GM18508 (cell line): ENCODE results near the gene ERVW-1.

Source experiments
- ATAC-seq: cut with Tn5 transposase; IDR thresholded peaks from one replicate; pipeline ENCODE4 v1.9.1; 2021; ENCODE audit warnings: moderate number of reproducible peaks; ENCODE audit not compliant: insufficient read depth, unreplicated experiment

ERVW-1 gene

GRCh38 chr7:92432299-92432946 is 45.3 kb downstream of the ERVW-1 start:
- no peak for ATAC-seq

GRCh38 chr7:92427193-92427592 is 50.6 kb downstream of the ERVW-1 start:
- ATAC-seq = no peak

- ATAC-seq = no peak
Observed at GRCh38 chr7:92425311-92425947, 52.3 kb downstream of the ERVW-1 start.

GRCh38 chr7:92423710-92424131 is 54.0 kb downstream of the ERVW-1 start:
- no peak for ATAC-seq

- no peak for ATAC-seq
Observed at GRCh38 chr7:92422926-92423325, 54.8 kb downstream of the ERVW-1 start.

GRCh38 chr7:92421676-92422435 is 55.9 kb downstream of the ERVW-1 start:
- ATAC-seq = no peak
